HG03066 (cell line): ENCODE measurements around the gene SLC9A9.
A peak's percentile ranks its signal among the peaks of the same experiment; 100 is the strongest.

Source experiments
- ATAC-seq: cut with Tn5 transposase; IDR thresholded peaks from one replicate; pipeline ENCODE4 v1.9.1; 2021; ENCODE audit warnings: low read depth; ENCODE audit not compliant: unreplicated experiment

SLC9A9 gene

GRCh38 chr3:143240886-143241285, 607.4 kb downstream of the SLC9A9 start:
- ATAC-seq: no peak

GRCh38 chr3:143239031-143239430, 609.2 kb downstream of the SLC9A9 start:
- no peak for ATAC-seq

- ATAC-seq: no peak
These were observed 611.1 kb downstream of the SLC9A9 start for GRCh38 chr3:143237077-143237627.

GRCh38 chr3:143236226-143236964, 611.9 kb downstream of the SLC9A9 start:
- peak; percentile 56 for ATAC-seq

GRCh38 chr3:143235614-143236204, 612.6 kb downstream of the SLC9A9 start:
- ATAC-seq: no peak

- ATAC-seq: no peak
These were observed 613.7 kb downstream of the SLC9A9 start for GRCh38 chr3:143234526-143234925.

- ATAC-seq: no peak
These were observed 615.3 kb downstream of the SLC9A9 start for GRCh38 chr3:143232981-143233380.

GRCh38 chr3:143228405-143228804, 619.9 kb downstream of the SLC9A9 start:
- ATAC-seq: no peak

- ATAC-seq: no peak
These were observed 621.5 kb downstream of the SLC9A9 start for GRCh38 chr3:143226678-143227291.

GRCh38 chr3:143224716-143225115, 623.6 kb downstream of the SLC9A9 start:
- ATAC-seq: no peak

- ATAC-seq: no peak
These were observed 625.3 kb downstream of the SLC9A9 start for GRCh38 chr3:143222981-143223380.

- ATAC-seq: no peak
These were observed 625.8 kb downstream of the SLC9A9 start for GRCh38 chr3:143222505-143222904.

GRCh38 chr3:143221446-143221845, 626.8 kb downstream of the SLC9A9 start:
- ATAC-seq: no peak

- ATAC-seq: no peak
These were observed 627.5 kb downstream of the SLC9A9 start for GRCh38 chr3:143220741-143221140.

- ATAC-seq: no peak
These were observed 630.0 kb downstream of the SLC9A9 start for GRCh38 chr3:143218166-143218835.

- ATAC-seq: no peak
These were observed 631.0 kb downstream of the SLC9A9 start for GRCh38 chr3:143217283-143217682.

GRCh38 chr3:143216709-143217182, 631.5 kb downstream of the SLC9A9 start:
- no peak for ATAC-seq
